IMR-90 (cell line): ENCODE results near the gene PRKCE. TPM values are rescaled to one million over a fixed set of nuclear protein-coding genes. Genes with fewer than 3 reads are reported as not detected.

Source experiments
- ATAC-seq: fragments of 200-7000 bp; cut with Tn5 transposase; 2 replicates; pipeline ENCODE4 v1.9.1; 2020; ENCODE audit warnings: low read depth, mild to moderate bottlenecking, moderate library complexity
- BruUV-seq: library from RNA; stranded (reverse); fragments of 400-500 nt; replicated peaks from 2 replicates; lab custom pipeline; 2021; lab: Mats Ljungman, UMichigan
- CTCF ChIA-PET: fragments of 300-600 bp; formaldehyde crosslinking; extraction: SDS; loops from one replicate; lab custom pipeline; 2021; ENCODE audit warnings: antibody characterized with exemption; lab: Yijun Ruan, JAX
- POLR2A ChIA-PET: fragments of 300-600 bp; sonication (Branson Sonifier 250); formaldehyde crosslinking; loops from one replicate; lab custom pipeline; 2022; ENCODE audit warnings: antibody characterized with exemption; ENCODE audit not compliant: unreplicated experiment; lab: Charles Lee
- DNase-seq: peaks from one replicate; pipeline ENCODE4 v3.0.0; 2013
- H2AFZ ChIP-seq: replicated peaks from 2 replicates; pipeline ENCODE3; 2013; ENCODE audit warnings: low read length, mild to moderate bottlenecking; ENCODE audit not compliant: poor library complexity
- H2AK5ac ChIP-seq: 2 replicates; pipeline ENCODE4 v1.6.1; 2013; ENCODE audit warnings: low read depth, low read length, inconsistent platforms
- H2AK9ac ChIP-seq: replicated peaks from 2 replicates; pipeline ENCODE3; 2013; ENCODE audit warnings: mild to moderate bottlenecking, low read depth, low read length, moderate library complexity; ENCODE audit not compliant: poor library complexity
- H2BK120ac ChIP-seq: 2 replicates; pipeline ENCODE4 v1.6.1; 2013; ENCODE audit warnings: low read depth, low read length, inconsistent platforms
- H2BK15ac ChIP-seq: 3 replicates; pipeline ENCODE4 v1.6.1; 2013; ENCODE audit warnings: low read depth, low read length, inconsistent platforms
- H2BK20ac ChIP-seq: 2 replicates; pipeline ENCODE4 v1.6.1; 2013; ENCODE audit warnings: low read depth, mild to moderate bottlenecking, inconsistent platforms, low read length, moderate library complexity
- H2BK5ac ChIP-seq: 2 replicates; pipeline ENCODE4 v1.6.1; 2013; ENCODE audit warnings: mild to moderate bottlenecking, low read depth, low read length, inconsistent platforms; ENCODE audit not compliant: poor library complexity, severe bottlenecking
- H3K14ac ChIP-seq: replicated peaks from 2 replicates; pipeline ENCODE4 v1.6.1; 2013; ENCODE audit warnings: low read depth, low read length, inconsistent platforms
- H3K18ac ChIP-seq: 2 replicates; pipeline ENCODE4 v1.6.1; 2013; ENCODE audit warnings: low read depth, low read length, control low read depth
- H3K23ac ChIP-seq: 2 replicates; pipeline ENCODE4 v1.6.1; 2013; ENCODE audit warnings: low read depth, low read length, inconsistent platforms
- H3K27ac ChIP-seq: 2 replicates; pipeline ENCODE4 v1.5.1; 2013; ENCODE audit warnings: mild to moderate bottlenecking, control low read depth, low read length; ENCODE audit not compliant: insufficient read depth
- H3K27me3 ChIP-seq: 2 replicates; pipeline ENCODE4 v1.6.1; 2013; ENCODE audit warnings: low read length; ENCODE audit not compliant: control insufficient read depth, insufficient read depth
- H3K36me3 ChIP-seq: 2 replicates; pipeline ENCODE4 v1.6.1; 2013; ENCODE audit warnings: low read length, mixed read lengths; ENCODE audit not compliant: control insufficient read depth, insufficient read depth
- H3K4ac ChIP-seq: 2 replicates; pipeline ENCODE4 v1.6.1; 2013; ENCODE audit warnings: low read depth, low read length, inconsistent platforms
- H3K4me1 ChIP-seq: 2 replicates; pipeline ENCODE4 v1.6.1; 2013; ENCODE audit warnings: low read length, mixed read lengths; ENCODE audit not compliant: control insufficient read depth, insufficient read depth
- H3K4me2 ChIP-seq: 2 replicates; pipeline ENCODE4 v1.6.1; 2013; ENCODE audit warnings: low read depth, mild to moderate bottlenecking, control low read depth, low read length, moderate library complexity
- H3K4me3 ChIP-seq: 2 replicates; pipeline ENCODE4 v1.5.1; 2013; ENCODE audit warnings: low read depth, mild to moderate bottlenecking, control low read depth, low read length, moderate library complexity; ENCODE audit not compliant: insufficient read depth
- H3K56ac ChIP-seq: 2 replicates; pipeline ENCODE4 v1.6.1; 2013; ENCODE audit warnings: low read length, inconsistent platforms; ENCODE audit not compliant: insufficient read depth; ENCODE audit errors: extremely low read depth
- H3K79me1 ChIP-seq, 2 experiments: 2 replicates each; pipeline ENCODE4 v1.6.1; 2013; ENCODE audit warnings: low read length in 2 of 2, inconsistent platforms in 1 of 2, low read depth in 1 of 2
- H3K9ac ChIP-seq: 2 replicates; pipeline ENCODE4 v1.6.1; 2013; ENCODE audit warnings: low read depth, low read length, control low read depth
- H3K9me1 ChIP-seq: 2 replicates; pipeline ENCODE4 v1.6.1; 2013; ENCODE audit warnings: low read length, inconsistent platforms; ENCODE audit not compliant: insufficient read depth
- H3K9me3 ChIP-seq: 2 replicates; pipeline ENCODE4 v1.6.1; 2013; ENCODE audit warnings: low read length; ENCODE audit not compliant: control insufficient read depth, insufficient read depth
- H4K20me1 ChIP-seq: 2 replicates; pipeline ENCODE4 v1.6.1; 2013; ENCODE audit warnings: low read length, inconsistent platforms; ENCODE audit not compliant: insufficient read depth
- H4K5ac ChIP-seq: 2 replicates; pipeline ENCODE4 v1.6.1; 2013; ENCODE audit warnings: mild to moderate bottlenecking, low read depth, low read length, control low read depth
- H4K8ac ChIP-seq, 2 experiments: 2 replicates each; pipeline ENCODE4 v1.6.1; 2013; ENCODE audit warnings: low read depth in 2 of 2, low read length in 2 of 2, control low read depth in 1 of 2, inconsistent platforms in 1 of 2
- H4K91ac ChIP-seq: 2 replicates; pipeline ENCODE4 v1.6.1; 2013; ENCODE audit warnings: low read depth, low read length, inconsistent platforms; ENCODE audit not compliant: insufficient read depth
- BHLHE40 ChIP-seq: fragments of 150-350 bp; IDR thresholded peaks from 2 replicates; pipeline ENCODE4 v1.6.1; 2016; ENCODE audit warnings: mild to moderate bottlenecking, low read depth, low read length
- CEBPB ChIP-seq: IDR thresholded peaks from 2 replicates; pipeline ENCODE4 v1.6.1; 2012; ENCODE audit warnings: low read depth, low read length, improper control_type of control experiment
- CHD1 ChIP-seq: IDR thresholded peaks from 2 replicates; pipeline ENCODE4 v1.6.1; 2012; ENCODE audit warnings: low read depth, low read length, improper control_type of control experiment
- CTCF ChIP-seq: conservative IDR thresholded peaks from 2 replicates; pipeline ENCODE4 v1.5.1; 2012; ENCODE audit warnings: mild to moderate bottlenecking, low read depth, low read length, improper control_type of control experiment
- ELK1 ChIP-seq: fragments of 150-350 bp; IDR thresholded peaks from 2 replicates; pipeline ENCODE4 v1.6.1; 2016; ENCODE audit warnings: low read depth, mild to moderate bottlenecking, low read length, moderate library complexity, borderline replicate concordance
- FOS ChIP-seq: fragments of 150-350 bp; IDR thresholded peaks from 2 replicates; pipeline ENCODE4 v1.6.1; 2016; ENCODE audit warnings: low read depth, low read length
- MAFK ChIP-seq: IDR thresholded peaks from 2 replicates; pipeline ENCODE4 v1.6.1; 2012; ENCODE audit warnings: low read depth, low read length, improper control_type of control experiment
- MXI1 ChIP-seq: IDR thresholded peaks from 2 replicates; pipeline ENCODE4 v1.6.1; 2012; ENCODE audit warnings: low read depth, mild to moderate bottlenecking, low read length, moderate library complexity, borderline replicate concordance
- POLR2A ChIP-seq: IDR thresholded peaks from 2 replicates; pipeline ENCODE4 v1.6.1; 2012; ENCODE audit warnings: mild to moderate bottlenecking, low read depth, low read length
- RAD21 ChIP-seq: IDR thresholded peaks from 2 replicates; pipeline ENCODE4 v1.6.1; 2012; ENCODE audit warnings: low read length, improper control_type of control experiment
- RCOR1 ChIP-seq: IDR thresholded peaks from 2 replicates; pipeline ENCODE4 v1.6.1; 2012; ENCODE audit warnings: mild to moderate bottlenecking, low read length, improper control_type of control experiment; ENCODE audit not compliant: insufficient replicate concordance
- RFX5 ChIP-seq: IDR thresholded peaks from 2 replicates; pipeline ENCODE4 v1.8.0; 2012; ENCODE audit warnings: low read depth, mild to moderate bottlenecking, low read length, moderate library complexity
- SMC3 ChIP-seq: fragments of 150-350 bp; IDR thresholded peaks from 2 replicates; pipeline ENCODE4 v1.6.1; 2016; ENCODE audit warnings: low read depth, mild to moderate bottlenecking, antibody characterized with exemption, low read length, moderate library complexity
- USF2 ChIP-seq: fragments of 150-350 bp; IDR thresholded peaks from 2 replicates; pipeline ENCODE4 v1.6.1; 2017; ENCODE audit warnings: mild to moderate bottlenecking, antibody characterized with exemption, low read length, low read depth
- WGBS, 2 experiments: methylation state at CpG; one replicate each; pipeline versions ENCODE4 v1.1.5 to v1.1.7; 2013; ENCODE audit warnings: missing lambda C conversion rate in 2 of 2; ENCODE audit not compliant: insufficient read length in 1 of 2; ENCODE audit errors: extremely low coverage in 2 of 2; 5-methylcytosine and 5-hydroxymethylcytosine counted together
- dilution Hi-C: fragments of 300-500 bp; cut with HindIII; formaldehyde crosslinking; loops from one replicate; pipeline ENCODE4 v1.14.3; 2018; ENCODE audit warnings: low sequenced_read_pairs; ENCODE audit not compliant: unreplicated experiment
- in situ Hi-C: fragments of 300-500 bp; cut with MboI; formaldehyde crosslinking; loops from 3 replicates; pipeline ENCODE4 v1.14.3; 2019; ENCODE audit warnings: low sequenced_read_pairs, inconsistent platforms, mixed read lengths
- intact Hi-C: fragments of 100-400 bp; cut with micrococcal nuclease; formaldehyde crosslinking; loops from 2 replicates; pipeline ENCODE4 v1.10.0; 2022
- polyA plus RNA-seq, 3 experiments: library from polyadenylated mRNA; depleted of rRNA; stranded (reverse); fragments of >200 nt; gene quantifications; 2 replicates each; pipeline ENCODE4 v1.2.3, GENCODE V29; 2012; ENCODE audit warnings: low replicate concordance in 1 of 3
- total RNA-seq: library from RNA; depleted of rRNA; stranded (reverse); fragments of >200 nt; gene quantifications from 2 replicates; pipeline ENCODE4 v1.2.3, GENCODE V29; 2012

PRKCE gene
- total and polyA plus RNA-seq, 2 of the 4 experiments (the other 2 are of a cell fraction): 8.1 to 32.4 TPM

- Histone ChIP-seq H2AK9ac (no peak overlapping the region), H3K4me1 (peaks cover 15% of the 10 kb centered on the region), H3K36me3 (no peaks in the 10 kb centered on the region), H2BK120ac (peak overlapping the region; percentile 53; the same call in 1 of the 2 replicates), H2AFZ (no peak overlapping the region), H3K14ac (no peak overlapping the region), H3K9me3 (no peaks in the 10 kb centered on the region), H3K9ac (no peak overlapping the region), H3K9me1 (peaks cover 15% of the 10 kb centered on the region), H4K20me1 (no peaks in the 10 kb centered on the region), H3K18ac (no peak overlapping the region), H3K23ac (no peak overlapping the region), H3K4me3 (no peak overlapping the region), H3K56ac (no peak overlapping the region), H3K4me2 (no peak overlapping the region), H4K8ac (peak overlapping the region in 1 of 2 experiments; percentile 48; a peak in 1 of 4 replicates), H3K4ac (no peak overlapping the region; the same call in 1 of the 2 replicates), H2BK20ac (peak overlapping the region; percentile 32; the same call in 1 of the 2 replicates), H3K79me1 (peaks cover 4 to 13% of the 10 kb centered on the region in 2 experiments; a peak in 3 of 4 replicates), H2BK5ac (no peak overlapping the region), H4K91ac (0 out of 2 replicates have a peak overlapping the region, but pooled peaks have one; percentile 30), H2AK5ac (no peak overlapping the region), H2BK15ac (0 out of 3 replicates have a peak overlapping the region, but pooled peaks have one; percentile 9), H4K5ac (no peak overlapping the region), H3K27ac (no peak overlapping the region), H3K27me3 (no peaks in the 10 kb centered on the region)
- dilution Hi-C loops: no loop called here
- 39% methylated on average over 7 of the region's 15 CpGs; no CpG with 5 or more reads in 1 of the 2 experiments for WGBS, 2 experiments
- in situ Hi-C loops: no loop called here
- CTCF ChIA-PET: interaction anchor here (0.6 to 2.1 kb wide), 24 partner anchors 9 to 519 kb away, joined by 3 to 11 read pairs (median 5); no protein-coding TSS in a partner anchor
- BruUV-seq: no TSS peak
- POLR2A ChIA-PET: interaction anchor here (0.6 kb wide), 1 partner anchor 266 kb away, joined by 3 read pairs; no protein-coding TSS in a partner anchor
- DNase-seq: peak; percentile 87
- peak; percentile 66 for ATAC-seq
- intact Hi-C loops: loop anchor here (1.0 to 5.0 kb wide), 4 partner anchors 71 to 398 kb away; partner anchors contain the start of gene EPAS1
- TF ChIP-seq RFX5: no peak
- peak; percentile 95 for TF ChIP-seq RAD21
- TF ChIP-seq ELK1: no peak
- TF ChIP-seq CEBPB: peak; percentile 72; the same call in 1 of the 2 replicates
- no peak for TF ChIP-seq RCOR1
- TF ChIP-seq CTCF: peak; percentile 82
- TF ChIP-seq SMC3: peak; percentile 96
- TF ChIP-seq USF2: no peak
- no peak for TF ChIP-seq CHD1
- no peak for TF ChIP-seq MXI1
- TF ChIP-seq MAFK: no peak
- no peak for TF ChIP-seq BHLHE40
- TF ChIP-seq POLR2A: no peak
- TF ChIP-seq FOS: no peak
These were observed 411.4 kb downstream of the PRKCE start for GRCh38 chr2:46062637-46063412.
